Natural killer cell treated with Interleukin-12 subunit alpha and Interleukin-12 subunit beta and Interleukin-15 and Interleukin-18, amount 100 ng/mL, for 72 hours (primary cell): ENCODE results near the gene DNAJC13. TPM values are rescaled to one million over a fixed set of nuclear protein-coding genes. Genes with fewer than 3 reads are reported as not detected.
"Not testable (repeated sequence)": the region's sequence is repeated elsewhere in the genome, so short reads cannot be mapped to it uniquely, and the experiment has no call there.

Source experiments
- ATAC-seq, 2 donors: fragments of 150-1000 bp; cut with Tn5 transposase in 1 of 2; sonication (Bioruptor Pico), chemical (Tn5 transposase) in 1 of 2; 2 replicates each; pipeline ENCODE4 v1.10.0; 2021
- DNase-seq: peaks from one replicate; pipeline ENCODE4 v3.0.0; 2022; ENCODE audit warnings: low spot score
- H3K27ac Mint-ChIP-seq, 2 donors: 1 replicate in 1 of 2; 2 replicates in 1 of 2; pipeline ENCODE4 v1.8.0; 2022; ENCODE audit warnings: mixed read lengths in 2 of 2, mild to moderate bottlenecking in 1 of 2, moderate library complexity in 1 of 2
- H3K27me3 Mint-ChIP-seq, 2 donors: 1 replicate in 1 of 2; 2 replicates in 1 of 2; pipeline ENCODE4 v1.8.0; 2022; ENCODE audit warnings: mixed read lengths in 2 of 2
- H3K36me3 Mint-ChIP-seq: one replicate; pipeline ENCODE4 v1.8.0; 2022; ENCODE audit warnings: mixed read lengths
- H3K4me1 Mint-ChIP-seq, 2 donors: 1 replicate in 1 of 2; 2 replicates in 1 of 2; pipeline ENCODE4 v1.8.0; 2022; ENCODE audit warnings: low read depth in 2 of 2, mixed read lengths in 2 of 2, mild to moderate bottlenecking in 1 of 2
- H3K4me3 Mint-ChIP-seq: one replicate; pipeline ENCODE4 v1.8.0; 2022; ENCODE audit warnings: mixed read lengths
- H3K9me3 Mint-ChIP-seq: 2 replicates; pipeline ENCODE4 v1.8.0; 2022; ENCODE audit warnings: mixed read lengths
- total RNA-seq, 2 donors: library from RNA; stranded (reverse); gene quantifications; one replicate each; pipeline ENCODE4 v1.2.3, GENCODE V29; 2022

DNAJC13 gene
- total RNA-seq, 2 donors from 2014 or later, result 36.0 to 44.1 TPM

DNA sequence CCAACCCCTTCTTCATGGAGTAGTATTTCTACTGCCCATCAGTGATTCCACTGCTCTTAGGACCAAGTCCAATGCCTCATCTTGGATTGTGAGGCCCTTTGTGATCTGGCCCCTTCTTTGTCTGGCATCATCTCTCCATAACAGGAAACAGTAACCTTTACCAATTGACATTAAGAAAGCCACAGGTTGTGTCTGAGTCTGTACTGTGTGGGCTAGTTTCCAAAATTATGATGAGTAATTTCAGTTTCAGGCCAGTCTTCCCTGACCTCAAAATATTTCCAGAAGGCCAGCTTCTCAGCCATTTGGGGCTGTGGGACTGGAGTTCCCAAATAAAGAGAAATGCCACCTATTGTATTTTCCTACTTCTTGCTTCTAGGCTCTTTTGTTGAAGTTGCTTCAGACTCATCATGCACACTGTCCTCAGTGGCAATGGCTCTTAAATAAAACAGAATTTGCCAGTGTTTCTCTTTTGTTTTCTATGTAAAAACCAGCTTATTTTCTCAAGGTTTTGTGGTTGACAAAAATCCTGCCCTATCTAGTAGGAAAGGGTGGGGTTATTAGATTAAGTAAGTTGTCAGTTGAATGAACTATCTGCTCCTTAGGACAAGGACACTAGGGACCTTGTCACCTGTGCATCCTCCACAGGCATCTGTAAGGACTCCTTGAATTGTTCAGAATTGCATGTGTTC, 132.7 kb downstream of the DNAJC13 start:
- no peak for DNase-seq
- no peak overlapping the region for H3K4me3 Mint-ChIP-seq
- H3K27me3 Mint-ChIP-seq, result no peaks in the 10 kb centered on the region
- no peaks in the 10 kb centered on the region for H3K9me3 Mint-ChIP-seq
- H3K27ac Mint-ChIP-seq, result peak overlapping the region in 1 of 2 donors; percentile 15
- peak in 1 of 2 donors; percentile 33 for ATAC-seq
- H3K36me3 Mint-ChIP-seq, result no peaks in the 10 kb centered on the region
- H3K4me1 Mint-ChIP-seq, result peaks cover 8 to 11% of the 10 kb centered on the region in 2 donors

DNA sequence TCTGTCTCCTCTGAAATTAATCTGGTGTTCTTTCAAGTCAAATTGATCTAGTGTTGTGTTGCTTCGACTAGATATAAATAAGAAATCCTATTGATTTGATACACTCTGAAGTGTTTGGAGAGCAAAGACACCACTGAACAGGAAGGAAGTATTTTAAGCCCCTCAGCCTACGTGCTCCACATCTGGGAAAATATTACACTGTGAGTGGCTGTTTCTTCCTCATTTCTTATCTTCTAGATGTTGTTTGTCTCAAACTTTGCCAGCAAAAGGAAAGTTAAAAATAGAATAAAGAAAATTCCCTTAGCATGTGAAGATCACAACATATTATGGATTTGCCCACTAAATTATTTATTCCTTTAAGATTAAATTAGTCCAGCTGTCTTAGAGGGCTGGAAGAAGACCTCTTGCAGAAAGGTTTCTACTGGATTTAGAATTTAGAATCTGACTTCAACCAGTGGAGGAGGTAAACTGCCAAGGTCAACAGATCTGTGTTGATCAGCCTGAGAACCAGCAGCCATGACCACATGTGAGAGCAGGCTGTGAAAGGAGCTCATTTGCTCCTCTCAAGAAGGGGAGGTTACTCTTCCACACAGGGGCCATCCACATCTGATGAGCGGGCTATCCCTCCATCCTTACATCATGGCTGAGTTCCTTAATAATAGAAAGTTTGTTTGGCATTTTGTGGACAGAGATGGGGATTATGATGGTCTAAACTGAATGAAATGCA, 133.4 kb downstream of the DNAJC13 start:
- no peaks in the 10 kb centered on the region for H3K36me3 Mint-ChIP-seq
- H3K4me3 Mint-ChIP-seq, result no peak overlapping the region
- no peak for ATAC-seq
- H3K27ac Mint-ChIP-seq, result peak overlapping the region in 1 of 2 donors; percentile 15
- no peak for DNase-seq
- H3K9me3 Mint-ChIP-seq, result no peaks in the 10 kb centered on the region
- H3K4me1 Mint-ChIP-seq, result peaks cover 8 to 11% of the 10 kb centered on the region in 2 donors
- no peaks in the 10 kb centered on the region for H3K27me3 Mint-ChIP-seq

DNA sequence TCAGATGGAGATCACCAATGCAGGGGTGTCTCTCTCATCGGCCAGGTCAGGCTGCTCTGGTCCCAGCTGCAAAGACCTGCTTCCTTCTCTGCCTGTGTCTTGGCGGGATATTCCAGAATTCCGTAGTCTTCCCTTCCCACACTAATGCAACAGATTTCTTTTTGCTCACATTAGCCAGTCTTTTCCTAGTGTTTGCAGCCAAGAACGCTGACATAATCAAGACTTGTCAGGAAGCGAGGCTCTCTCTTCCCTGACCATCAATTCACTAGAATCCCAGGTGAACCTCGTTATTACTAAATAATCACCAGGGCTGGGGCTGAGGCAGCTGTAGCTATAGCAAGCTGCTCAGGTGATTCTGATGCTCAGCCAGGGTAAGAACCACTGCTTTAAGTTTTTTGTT, 136.5 kb downstream of the DNAJC13 start:
- no peaks in the 10 kb centered on the region for H3K36me3 Mint-ChIP-seq
- no peak overlapping the region for H3K27ac Mint-ChIP-seq
- ATAC-seq (no peak), DNase-seq (no peak)
- no peak overlapping the region for H3K4me3 Mint-ChIP-seq
- H3K4me1 Mint-ChIP-seq, result peaks cover 8 to 11% of the 10 kb centered on the region in 2 donors
- no peaks in the 10 kb centered on the region for H3K27me3 Mint-ChIP-seq
- no peaks in the 10 kb centered on the region for H3K9me3 Mint-ChIP-seq

- no peak overlapping the region for H3K27ac Mint-ChIP-seq
- H3K4me3 Mint-ChIP-seq, result no peak overlapping the region
- DNase-seq (no peak), ATAC-seq (no peak)
- H3K4me1 Mint-ChIP-seq, result peaks cover 8 to 11% of the 10 kb centered on the region in 2 donors
- H3K36me3 Mint-ChIP-seq, result no peaks in the 10 kb centered on the region
- no peaks in the 10 kb centered on the region for H3K27me3 Mint-ChIP-seq
- H3K9me3 Mint-ChIP-seq, result no peaks in the 10 kb centered on the region
Measured at GRCh38 chr3:132554437-132554836, 137.1 kb downstream of the DNAJC13 start.

DNA sequence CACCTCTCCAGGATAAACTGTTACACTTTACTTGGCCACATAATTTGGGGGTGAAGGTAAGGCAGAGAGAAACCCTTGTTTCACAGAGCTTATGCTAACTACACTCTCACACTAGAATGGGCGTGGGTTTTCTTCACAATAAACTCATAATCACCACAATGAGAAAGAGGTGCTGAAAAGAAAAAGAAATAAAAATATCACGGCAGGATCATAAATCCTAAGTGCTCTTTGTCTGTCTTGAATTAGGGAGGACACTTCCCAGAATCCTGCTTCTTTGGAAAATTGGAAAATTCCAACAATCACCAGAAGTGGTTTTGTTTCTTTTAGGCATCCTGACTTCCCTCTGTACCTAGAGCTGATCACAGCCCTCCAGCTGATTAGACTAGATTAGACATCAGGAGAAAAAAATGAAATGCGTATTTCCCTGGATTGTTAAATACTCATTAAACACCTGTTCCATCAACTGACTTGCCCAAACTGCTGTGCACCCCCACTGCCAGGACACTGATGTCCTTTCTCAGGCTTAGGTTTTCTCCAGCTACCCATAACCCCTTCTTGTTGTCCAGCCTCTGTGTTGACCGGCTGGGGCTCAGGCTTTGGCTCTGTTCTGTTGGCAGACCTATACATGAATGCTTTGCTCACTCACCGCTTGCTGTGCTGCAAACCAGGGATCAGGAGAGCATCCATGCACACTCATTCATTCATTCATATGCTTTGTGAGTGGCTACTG, 138.2 kb downstream of the DNAJC13 start:
- H3K27ac Mint-ChIP-seq, result no peak overlapping the region
- no peaks in the 10 kb centered on the region for H3K27me3 Mint-ChIP-seq
- no peak overlapping the region for H3K4me3 Mint-ChIP-seq
- peaks cover 0 to under 1% of the 10 kb centered on the region in 2 donors for H3K4me1 Mint-ChIP-seq
- H3K9me3 Mint-ChIP-seq, result no peaks in the 10 kb centered on the region
- ATAC-seq (no peak), DNase-seq (no peak)
- H3K36me3 Mint-ChIP-seq, result no peaks in the 10 kb centered on the region

DNA sequence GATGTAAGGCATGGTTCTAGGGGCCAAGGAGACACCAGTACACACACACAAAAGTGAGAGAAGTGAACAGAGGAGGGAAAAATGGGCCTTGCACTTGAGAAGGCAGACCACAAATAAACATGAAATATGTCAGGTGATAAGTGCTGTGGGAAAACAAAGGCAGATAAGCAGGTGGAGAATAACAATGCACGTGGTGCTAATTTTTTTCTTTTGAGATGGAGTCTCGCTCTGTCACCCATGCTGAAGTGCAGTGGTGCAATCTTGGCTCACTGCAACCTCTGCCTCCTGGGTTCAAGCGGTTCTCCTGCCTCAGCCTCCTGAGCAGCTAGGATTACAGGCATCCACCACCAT, 138.7 kb downstream of the DNAJC13 start:
- ATAC-seq, H3K9me3 Mint-ChIP-seq, H3K27ac Mint-ChIP-seq, H3K4me1 Mint-ChIP-seq, H3K27me3 Mint-ChIP-seq, DNase-seq, H3K4me3 Mint-ChIP-seq, H3K36me3 Mint-ChIP-seq: not testable (repeated sequence)

- ATAC-seq (no peak), DNase-seq (no peak)
- H3K36me3 Mint-ChIP-seq, result no peaks in the 10 kb centered on the region
- H3K27ac Mint-ChIP-seq, result no peak overlapping the region
- no peak overlapping the region for H3K4me3 Mint-ChIP-seq
- no peaks in the 10 kb centered on the region for H3K27me3 Mint-ChIP-seq
- no peaks in the 10 kb centered on the region for H3K9me3 Mint-ChIP-seq
- H3K4me1 Mint-ChIP-seq, result no peaks in the 10 kb centered on the region
Measured at GRCh38 chr3:132556508-132557159, 139.3 kb downstream of the DNAJC13 start.

DNA sequence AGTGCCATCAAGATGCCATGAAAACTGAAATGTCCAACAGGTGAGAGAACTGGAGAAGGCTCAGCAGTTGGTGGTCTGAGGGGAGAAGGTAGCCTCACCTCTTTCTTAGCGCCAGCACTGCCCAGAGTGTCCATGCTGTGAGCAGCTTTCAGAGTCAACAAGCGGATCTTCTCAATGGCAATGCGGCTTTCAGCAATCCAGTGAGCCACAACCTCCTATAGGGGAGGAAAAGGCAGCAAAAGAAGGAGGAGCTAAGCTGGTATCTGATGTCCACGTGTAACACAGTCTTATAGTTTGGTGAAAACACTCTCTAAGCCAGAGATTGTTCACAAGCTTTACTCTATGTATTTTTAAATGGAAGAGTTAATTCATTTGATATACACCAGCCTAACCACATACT, 143.7 kb downstream of the DNAJC13 start:
- H3K9me3 Mint-ChIP-seq, result no peaks in the 10 kb centered on the region
- H3K27ac Mint-ChIP-seq, result no peak overlapping the region
- no peaks in the 10 kb centered on the region for H3K36me3 Mint-ChIP-seq

DNA sequence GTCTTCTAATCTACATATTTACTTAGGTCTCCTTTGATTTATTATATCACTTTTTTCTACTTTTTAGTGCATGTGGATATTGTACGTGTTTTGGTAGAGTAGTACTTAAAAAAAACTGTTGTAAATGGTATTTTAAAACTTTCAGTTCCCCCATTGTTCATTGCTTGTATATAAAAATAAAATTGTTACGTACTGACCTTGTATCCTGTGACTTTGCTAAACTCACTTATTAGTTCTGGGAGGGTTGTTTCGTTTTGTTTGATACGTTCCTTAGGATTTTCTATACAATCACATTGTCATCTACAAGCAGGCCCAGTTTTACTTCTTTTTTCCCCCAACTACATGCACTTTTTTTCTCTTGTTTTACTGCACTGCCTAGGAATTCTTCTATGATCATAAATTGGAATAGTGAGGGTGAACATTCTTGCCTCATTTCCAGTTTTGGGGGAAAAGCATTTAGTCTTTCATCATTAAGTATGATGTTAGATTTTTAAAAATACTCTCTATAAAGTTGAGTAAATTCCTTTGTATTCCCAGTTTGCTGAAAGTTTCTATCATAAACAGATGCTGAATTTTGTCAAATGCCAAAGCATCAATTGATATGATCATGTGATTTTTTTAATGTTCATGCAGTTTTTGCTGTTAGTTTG, 146.2 kb downstream of the DNAJC13 start:
- H3K4me3 Mint-ChIP-seq, result no peak overlapping the region
- H3K4me1 Mint-ChIP-seq, result no peaks in the 10 kb centered on the region
- no peak overlapping the region for H3K27ac Mint-ChIP-seq
- DNase-seq (no peak), ATAC-seq (no peak)
- no peaks in the 10 kb centered on the region for H3K27me3 Mint-ChIP-seq
- H3K36me3 Mint-ChIP-seq, result no peaks in the 10 kb centered on the region
- no peaks in the 10 kb centered on the region for H3K9me3 Mint-ChIP-seq

More for the DNA sequence above, 143.7 kb downstream of the DNAJC13 start:
- ATAC-seq (no peak), DNase-seq (no peak)
- no peak overlapping the region for H3K4me3 Mint-ChIP-seq
- H3K27me3 Mint-ChIP-seq, result no peaks in the 10 kb centered on the region
- H3K4me1 Mint-ChIP-seq, result no peaks in the 10 kb centered on the region

DNA sequence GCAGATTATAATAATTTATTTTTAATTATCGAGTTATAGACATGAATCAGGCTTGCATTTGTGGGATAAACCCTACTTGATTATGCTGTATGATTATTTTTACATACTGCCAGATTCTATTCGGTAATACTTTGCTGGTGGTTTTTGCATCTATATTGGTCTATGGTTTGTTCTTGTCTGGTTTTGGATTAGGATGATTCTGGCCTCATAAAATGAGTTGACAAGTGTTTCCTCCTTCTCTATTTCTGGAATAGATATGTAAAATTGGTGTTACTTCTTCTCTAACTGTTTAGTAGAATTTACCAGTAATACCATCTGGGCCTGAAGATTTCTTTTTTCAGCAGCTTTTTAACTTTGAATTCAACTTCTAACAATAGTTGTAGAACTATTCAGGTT, 146.8 kb downstream of the DNAJC13 start:
- H3K9me3 Mint-ChIP-seq, result no peaks in the 10 kb centered on the region
- no peak overlapping the region for H3K27ac Mint-ChIP-seq
- no peak for DNase-seq
- no peaks in the 10 kb centered on the region for H3K4me1 Mint-ChIP-seq
- no peaks in the 10 kb centered on the region for H3K36me3 Mint-ChIP-seq
- ATAC-seq, result no peak
- no peaks in the 10 kb centered on the region for H3K27me3 Mint-ChIP-seq
- H3K4me3 Mint-ChIP-seq, result no peak overlapping the region

DNA sequence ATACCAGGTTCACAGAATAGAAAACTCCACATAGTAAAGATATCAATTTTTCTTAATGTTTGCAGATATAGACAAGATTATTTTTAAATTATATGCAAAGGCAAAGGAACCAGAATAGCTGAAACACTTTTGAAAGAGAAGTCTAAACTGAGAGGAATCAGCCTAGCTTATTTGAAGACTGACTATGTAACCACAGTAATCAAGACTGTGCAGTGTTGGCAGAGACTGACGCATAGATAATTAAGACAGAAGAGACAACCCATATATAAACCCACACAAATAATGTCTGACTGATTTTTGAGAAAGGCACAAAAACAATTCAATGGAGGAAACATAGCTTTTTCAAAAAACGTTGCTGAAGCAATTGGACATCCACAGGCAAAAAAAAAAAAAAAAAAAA, 151.1 kb downstream of the DNAJC13 start:
- DNase-seq (no peak), ATAC-seq (no peak)
- Mint-ChIP-seq H3K4me1 (no peaks in the 10 kb centered on the region), H3K27ac (no peak overlapping the region), H3K27me3 (no peaks in the 10 kb centered on the region), H3K4me3 (no peak overlapping the region), H3K9me3 (no peaks in the 10 kb centered on the region), H3K36me3 (no peaks in the 10 kb centered on the region)

- Mint-ChIP-seq H3K4me3 (no peak overlapping the region), H3K4me1 (no peaks in the 10 kb centered on the region), H3K9me3 (no peaks in the 10 kb centered on the region), H3K27ac (no peak overlapping the region), H3K36me3 (no peaks in the 10 kb centered on the region), H3K27me3 (no peaks in the 10 kb centered on the region)
- DNase-seq, result no peak
- no peak for ATAC-seq
Measured at GRCh38 chr3:132569153-132569552, 151.9 kb downstream of the DNAJC13 start.

DNA sequence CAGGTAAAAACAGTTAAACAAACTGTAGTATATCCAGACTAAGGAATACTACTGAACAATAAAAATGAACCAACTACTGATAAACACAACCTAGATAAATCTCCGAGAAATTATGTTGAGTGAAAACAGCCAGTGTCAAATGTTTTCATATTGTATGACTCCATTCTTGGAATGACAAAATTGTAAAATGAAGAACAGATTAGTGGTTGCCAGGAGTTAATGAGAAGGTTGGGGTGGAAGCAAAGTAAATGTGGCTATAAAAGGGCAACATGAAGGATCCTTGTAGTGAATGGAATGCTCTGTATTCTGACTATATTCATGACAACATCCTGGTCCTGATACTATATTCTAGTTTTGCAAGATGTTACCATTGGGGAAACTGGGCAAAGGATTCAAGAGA, 152.3 kb downstream of the DNAJC13 start:
- Mint-ChIP-seq H3K36me3 (no peaks in the 10 kb centered on the region), H3K9me3 (no peaks in the 10 kb centered on the region), H3K4me1 (no peaks in the 10 kb centered on the region), H3K4me3 (no peak overlapping the region), H3K27me3 (no peaks in the 10 kb centered on the region), H3K27ac (no peak overlapping the region)
- DNase-seq (no peak), ATAC-seq (no peak)
